GM20000 (cell line): Measurements from ENCODE around the gene KCNIP4.

ENCODE experiments used
- DNase-seq: peaks from one replicate; pipeline ENCODE4 v3.0.0; 2012; ENCODE audit warnings: low spot score
- TF ChIP-seq, protein P1 (sequence below): IDR thresholded peaks from 2 replicates; pipeline ENCODE4 v1.5.1; 2012; ENCODE audit warnings: mild to moderate bottlenecking, control low read depth; ENCODE audit errors: extremely low read depth, missing control alignments

KCNIP4 gene

DNA sequence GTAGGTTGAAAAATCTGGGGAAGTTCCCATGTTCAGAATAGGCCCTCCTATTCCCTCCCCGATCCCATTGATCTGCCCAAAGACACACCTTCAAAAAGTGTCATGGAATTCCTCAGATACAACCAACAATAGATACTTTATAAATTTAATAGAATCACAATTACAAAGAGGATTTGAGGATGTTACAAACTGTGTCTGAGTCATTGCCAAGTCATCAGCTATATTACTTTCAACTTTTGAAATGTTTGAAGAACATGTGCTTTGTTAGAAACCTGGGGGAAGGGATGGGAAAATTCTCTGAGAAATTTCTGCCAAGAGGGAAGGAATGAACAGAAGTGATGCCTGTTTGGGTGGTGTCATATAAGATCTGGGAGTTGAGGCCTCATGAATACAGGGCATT lies 46.7 kb downstream of the KCNIP4 start:
- DNase-seq, result no peak
- TF ChIP-seq, protein P1, sequence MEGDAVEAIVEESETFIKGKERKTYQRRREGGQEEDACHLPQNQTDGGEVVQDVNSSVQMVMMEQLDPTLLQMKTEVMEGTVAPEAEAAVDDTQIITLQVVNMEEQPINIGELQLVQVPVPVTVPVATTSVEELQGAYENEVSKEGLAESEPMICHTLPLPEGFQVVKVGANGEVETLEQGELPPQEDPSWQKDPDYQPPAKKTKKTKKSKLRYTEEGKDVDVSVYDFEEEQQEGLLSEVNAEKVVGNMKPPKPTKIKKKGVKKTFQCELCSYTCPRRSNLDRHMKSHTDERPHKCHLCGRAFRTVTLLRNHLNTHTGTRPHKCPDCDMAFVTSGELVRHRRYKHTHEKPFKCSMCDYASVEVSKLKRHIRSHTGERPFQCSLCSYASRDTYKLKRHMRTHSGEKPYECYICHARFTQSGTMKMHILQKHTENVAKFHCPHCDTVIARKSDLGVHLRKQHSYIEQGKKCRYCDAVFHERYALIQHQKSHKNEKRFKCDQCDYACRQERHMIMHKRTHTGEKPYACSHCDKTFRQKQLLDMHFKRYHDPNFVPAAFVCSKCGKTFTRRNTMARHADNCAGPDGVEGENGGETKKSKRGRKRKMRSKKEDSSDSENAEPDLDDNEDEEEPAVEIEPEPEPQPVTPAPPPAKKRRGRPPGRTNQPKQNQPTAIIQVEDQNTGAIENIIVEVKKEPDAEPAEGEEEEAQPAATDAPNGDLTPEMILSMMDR, result no peak

DNA sequence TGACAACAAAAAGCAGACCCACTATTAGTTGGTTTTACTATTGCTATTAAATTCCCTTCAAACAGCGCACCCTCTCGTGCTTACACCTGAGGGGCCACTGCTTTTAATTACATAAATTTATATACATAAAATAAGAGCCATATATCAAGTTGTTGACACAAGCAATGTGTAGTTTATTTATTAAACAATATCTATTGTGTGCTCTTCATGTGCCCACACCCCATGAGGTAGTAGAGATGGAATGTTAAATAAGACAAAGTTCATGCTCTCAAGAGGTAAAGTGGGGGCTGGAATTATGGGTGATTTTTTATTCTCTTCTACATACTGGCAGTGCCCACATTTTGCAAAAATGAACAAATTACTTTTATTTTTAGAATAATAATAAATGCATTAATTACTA lies 47.3 kb downstream of the KCNIP4 start:
- TF ChIP-seq, protein P1, result no peak
- DNase-seq, result no peak

DNA sequence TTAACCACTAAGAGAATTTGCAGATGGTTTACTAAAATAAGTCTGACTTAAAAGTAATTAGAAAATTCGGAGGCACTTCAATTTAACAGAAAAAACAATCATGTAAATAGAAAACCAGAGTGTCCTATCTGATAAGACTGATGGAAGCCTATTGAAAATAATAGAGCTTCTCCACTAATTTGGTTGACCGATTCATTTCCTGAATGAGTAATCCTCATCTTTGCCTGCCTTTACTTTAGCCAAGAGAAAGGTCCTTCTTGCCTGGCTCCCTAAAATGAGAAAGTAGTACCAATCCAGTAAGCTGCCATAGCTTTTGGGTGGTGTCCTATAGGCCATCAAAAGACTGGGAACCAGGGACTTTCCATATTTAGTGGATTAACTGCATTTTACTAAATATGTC lies 48.4 kb downstream of the KCNIP4 start:
- TF ChIP-seq, protein P1, result no peak
- DNase-seq, result no peak

DNA sequence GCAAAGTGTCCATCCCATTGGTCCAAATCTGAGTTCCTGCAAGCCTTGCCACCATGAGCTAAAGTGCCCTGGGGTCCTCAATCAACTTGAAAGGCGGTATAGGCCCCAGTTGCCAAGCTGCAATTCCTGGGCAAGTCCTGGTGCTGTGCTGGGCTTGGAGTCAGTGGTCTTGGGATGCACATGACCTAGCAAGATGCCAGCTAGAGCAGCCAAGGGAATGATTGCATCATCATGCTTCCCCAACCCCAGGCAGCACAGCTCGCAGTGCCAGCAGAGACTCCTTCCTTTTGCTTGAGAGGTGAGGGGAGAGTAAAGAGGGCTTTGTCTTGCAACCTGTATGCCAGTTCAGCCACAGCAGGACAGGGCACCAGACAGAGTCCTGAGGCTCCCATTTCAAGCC lies 50.5 kb downstream of the KCNIP4 start:
- TF ChIP-seq, protein P1, result no peak
- no peak for DNase-seq

DNA sequence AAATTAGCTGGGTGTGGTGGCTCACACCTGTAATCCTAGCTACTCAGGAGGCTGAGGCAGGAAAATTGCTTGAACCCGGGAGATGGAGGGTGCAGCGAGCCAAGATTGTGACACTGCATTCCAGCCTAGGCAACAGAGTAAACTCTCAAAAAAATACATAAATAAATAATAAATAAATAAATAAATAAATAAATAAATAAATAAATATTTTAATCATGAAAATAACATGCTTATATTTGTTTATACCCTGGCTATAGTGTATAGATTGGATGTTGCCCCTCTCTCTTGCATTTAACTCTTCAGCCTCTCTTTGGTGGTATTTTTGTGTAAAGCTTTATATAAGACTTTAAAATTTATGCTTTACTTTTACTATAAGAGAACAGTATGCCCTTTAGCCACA lies 51.8 kb downstream of the KCNIP4 start:
- no peak for DNase-seq
- TF ChIP-seq, protein P1, result no peak

DNA sequence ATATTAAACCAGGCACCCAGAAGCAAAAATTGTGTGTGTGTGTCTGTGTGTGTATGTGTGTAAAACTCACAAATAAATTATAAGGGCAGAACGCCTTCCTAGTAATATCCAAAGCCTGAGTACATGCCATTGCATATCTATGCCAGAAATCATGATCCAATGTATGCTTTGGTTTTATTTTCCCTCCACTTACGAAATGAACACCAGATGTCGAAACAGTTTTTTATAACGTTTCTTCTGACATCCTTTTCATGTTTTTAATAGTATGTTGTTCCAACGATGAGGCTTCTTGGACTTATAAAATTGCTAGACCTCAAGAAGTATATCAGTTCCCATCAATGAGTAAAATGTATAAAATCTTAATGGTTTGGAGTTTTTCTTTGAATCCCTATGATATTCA lies 55.4 kb downstream of the KCNIP4 start:
- no peak for DNase-seq
- TF ChIP-seq, protein P1, result no peak

DNA sequence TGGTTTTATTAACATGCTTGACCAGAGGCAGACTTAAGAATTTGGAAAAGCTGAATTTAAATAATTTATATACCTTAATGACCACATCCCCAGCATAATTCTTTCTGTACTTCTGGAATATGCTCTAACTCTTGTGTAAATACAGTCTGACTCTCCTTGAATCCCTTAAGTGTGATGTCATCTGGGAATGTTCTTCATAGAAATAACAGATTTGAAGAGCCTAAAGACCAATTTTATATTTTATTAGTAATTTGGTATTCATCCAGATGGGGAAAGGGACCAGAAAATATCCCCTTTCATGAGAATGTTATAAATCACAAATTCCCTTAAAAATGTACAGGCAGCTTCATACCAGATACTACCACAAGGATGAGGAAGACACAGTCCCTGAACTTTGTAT lies 58.3 kb downstream of the KCNIP4 start:
- DNase-seq, result no peak
- TF ChIP-seq, protein P1, result no peak
